Upper lobe of right lung (tissue), 1 donor: ENCODE measurements around the gene CEP83. TPM values are rescaled to one million over a fixed set of nuclear protein-coding genes. Genes with fewer than 3 reads are reported as not detected.

Experiments
- ATAC-seq: fragments of 200-7000 bp; cut with Tn5 transposase; one replicate; pipeline ENCODE4 v1.9.1; 2020; ENCODE audit warnings: mild to moderate bottlenecking, moderate library complexity
- DNase-seq: peaks from one replicate; pipeline ENCODE4 v3.0.0-alpha.2; 2020
- H3K27ac ChIP-seq: fragments of 200-600 bp; one replicate; pipeline ENCODE4 v1.8.0; 2022
- H3K27me3 ChIP-seq: fragments of 200-600 bp; one replicate; pipeline ENCODE4 v1.8.0; 2022; ENCODE audit warnings: mild to moderate bottlenecking
- H3K36me3 ChIP-seq: fragments of 200-600 bp; one replicate; pipeline ENCODE4 v1.8.0; 2022
- H3K4me1 ChIP-seq: fragments of 200-600 bp; one replicate; pipeline ENCODE4 v1.8.0; 2022
- H3K4me3 ChIP-seq: fragments of 200-600 bp; one replicate; pipeline ENCODE4 v1.8.0; 2022; ENCODE audit warnings: mild to moderate bottlenecking
- H3K9me3 ChIP-seq: fragments of 200-600 bp; one replicate; pipeline ENCODE4 v1.8.0; 2022
- CTCF ChIP-seq: fragments of 200-600 bp; IDR thresholded peaks from one replicate; pipeline ENCODE4 v1.8.0; 2022; ENCODE audit warnings: antibody characterized with exemption
- intact Hi-C: fragments of 100-400 bp; cut with DNase I; formaldehyde crosslinking; loops from one replicate; pipeline ENCODE4 v1.11.0; 2022
- long read RNA-seq: library from polyadenylated mRNA; unstranded; transcript quantifications from one replicate; pipeline ENCODE4 v2.0.0, GENCODE V29; 2021
- total RNA-seq: library from RNA; stranded (reverse); fragmentation: NEBNext Ultra II Directional; extraction: Animal tissue kit (Norgen Biotek cat#: 25700); gene quantifications from one replicate; pipeline ENCODE4 v1.2.1, GENCODE V29; 2021
- donor health status: DM: no; HTN: yes; CAD: no; lungs with severe emphysema.

CEP83 gene
- total RNA-seq, result 11.0 TPM
- long read RNA-seq, partial matches to known transcripts, result 5 of 13 reads
- long read RNA-seq, other reads (novel, unspliced or antisense), result 6 of 13 reads

GRCh38 chr12:94459728-94460615, at the start of gene CEP83:
TSS of gene CEP83 (minus strand) at chr12:94459867. CDS start at chr12:94412490, 47,377 bp downstream.
- H3K4me1 ChIP-seq, result peaks cover 15% of the 10 kb centered on the region
- no peaks in the 10 kb centered on the region for H3K9me3 ChIP-seq
- no peaks in the 10 kb centered on the region for H3K27me3 ChIP-seq
- peak within 1 kb of the TSS; percentile 78 for H3K4me3 ChIP-seq
- intact Hi-C loops, result no loop called here
- ATAC-seq (peak; percentile 100), DNase-seq (peak; percentile 99)
- no peaks in the 10 kb centered on the region for H3K36me3 ChIP-seq
- peak within 1 kb of the TSS; percentile 90 for H3K27ac ChIP-seq
- TF ChIP-seq CTCF, result no peak

GRCh38 chr12:94509317-94509716, 49.6 kb upstream of the CEP83 start:
- Histone ChIP-seq H3K36me3 (no peaks in the 10 kb centered on the region), H3K4me3 (no peak overlapping the region), H3K27me3 (no peaks in the 10 kb centered on the region), H3K9me3 (no peaks in the 10 kb centered on the region), H3K27ac (no peak overlapping the region), H3K4me1 (no peaks in the 10 kb centered on the region)
- DNase-seq (no peak), ATAC-seq (no peak)
- intact Hi-C loops, result no loop called here
- TF ChIP-seq CTCF, result no peak

- DNase-seq, result no peak
- TF ChIP-seq CTCF, result no peak
- ATAC-seq, result no peak
- H3K9me3 ChIP-seq, result no peaks in the 10 kb centered on the region
- no peaks in the 10 kb centered on the region for H3K36me3 ChIP-seq
- H3K4me3 ChIP-seq, result no peak overlapping the region
- H3K27ac ChIP-seq, result no peak overlapping the region
- H3K4me1 ChIP-seq, result no peaks in the 10 kb centered on the region
- no peaks in the 10 kb centered on the region for H3K27me3 ChIP-seq
- intact Hi-C loops, result no loop called here
Measured at GRCh38 chr12:94507455-94507854, 47.8 kb upstream of the CEP83 start.

- H3K4me3 ChIP-seq, result no peak overlapping the region
- no peak overlapping the region for H3K27ac ChIP-seq
- ATAC-seq (no peak), DNase-seq (no peak)
- intact Hi-C loops, result no loop called here
- no peaks in the 10 kb centered on the region for H3K27me3 ChIP-seq
- H3K4me1 ChIP-seq, result no peaks in the 10 kb centered on the region
- no peaks in the 10 kb centered on the region for H3K36me3 ChIP-seq
- TF ChIP-seq CTCF, result no peak
- H3K9me3 ChIP-seq, result no peaks in the 10 kb centered on the region
Measured at GRCh38 chr12:94504386-94504785, 44.7 kb upstream of the CEP83 start.

GRCh38 chr12:94503619-94504018, 44.0 kb upstream of the CEP83 start:
- H3K4me1 ChIP-seq, result no peaks in the 10 kb centered on the region
- DNase-seq (no peak), ATAC-seq (no peak)
- H3K36me3 ChIP-seq, result no peaks in the 10 kb centered on the region
- H3K27ac ChIP-seq, result no peak overlapping the region
- intact Hi-C loops, result no loop called here
- no peaks in the 10 kb centered on the region for H3K9me3 ChIP-seq
- no peaks in the 10 kb centered on the region for H3K27me3 ChIP-seq
- no peak overlapping the region for H3K4me3 ChIP-seq
- no peak for TF ChIP-seq CTCF
